GM12878 (cell line): ENCODE results near the gene HLA-A.

Source experiments
- BACH1 ChIP-seq: fragments of 450-650 bp; IDR thresholded peaks from 2 replicates; pipeline ENCODE4 v1.6.1; 2017; ENCODE audit warnings: mild to moderate bottlenecking, borderline replicate concordance
- EP300 ChIP-seq, 2 experiments: fragments of 150-350 bp in 1 of 2; IDR thresholded peaks; 2 replicates each; pipeline ENCODE4 v1.6.1; 2011 to 2012; ENCODE audit warnings: low read depth in 2 of 2, low read length in 2 of 2, borderline replicate concordance in 1 of 2, improper control_type of control experiment in 1 of 2, inconsistent platforms in 1 of 2; ENCODE audit not compliant: control insufficient read depth in 1 of 2
- FOS ChIP-seq: IDR thresholded peaks from 3 replicates; pipeline ENCODE4 v1.6.1; 2011; ENCODE audit warnings: borderline replicate concordance; ENCODE audit not compliant: insufficient read length; ENCODE audit errors: extremely low read depth
- GABPA ChIP-seq: IDR thresholded peaks from 2 replicates; pipeline ENCODE4 v1.6.1; 2014; ENCODE audit warnings: antibody characterized with exemption, low read depth, mild to moderate bottlenecking, inconsistent platforms
- NFIC ChIP-seq: IDR thresholded peaks from 2 replicates; pipeline ENCODE4 v1.6.1; 2012; ENCODE audit warnings: low read depth, mild to moderate bottlenecking, inconsistent platforms, low read length, moderate library complexity
- POLR2A ChIP-seq: IDR thresholded peaks from 2 replicates; pipeline ENCODE4 v1.6.1; 2011; ENCODE audit warnings: low read depth, mild to moderate bottlenecking, low read length
- POLR2AphosphoS5 ChIP-seq: IDR thresholded peaks from 2 replicates; pipeline ENCODE4 v1.6.1; 2011; ENCODE audit warnings: mild to moderate bottlenecking, low read length, inconsistent platforms
- ZSCAN29 ChIP-seq: fragments of 450-650 bp; IDR thresholded peaks from 2 replicates; pipeline ENCODE4 v1.6.1; 2017; ENCODE audit warnings: mild to moderate bottlenecking, moderate library complexity
- TF ChIP-seq, protein P1 (sequence below), 3 experiments: IDR thresholded peaks in 2 of 3; conservative IDR thresholded peaks in 1 of 3; 2 replicates each; pipeline ENCODE4 v1.5.1; 2011; ENCODE audit warnings: low read depth in 3 of 3, low read length in 3 of 3, mild to moderate bottlenecking in 3 of 3, control low read depth in 2 of 3, moderate library complexity in 2 of 3, inconsistent platforms in 1 of 3, mixed read lengths in 1 of 3; ENCODE audit not compliant: control insufficient read depth in 2 of 3, insufficient read depth in 1 of 3; ENCODE audit errors: extremely low read depth in 1 of 3
- TF ChIP-seq, protein P2 (sequence below): fragments of 450-650 bp; formaldehyde crosslinking; IDR thresholded peaks from 2 replicates; pipeline ENCODE4 v1.4.0; 2022; ENCODE audit warnings: mild to moderate bottlenecking, moderate library complexity
- TF ChIP-seq, protein P3 (sequence below): IDR thresholded peaks from 2 replicates; pipeline ENCODE4 v1.6.1; 2012; ENCODE audit warnings: low read depth, low read length, improper control_type of control experiment
- TF ChIP-seq, protein P4 (sequence below): IDR thresholded peaks from 2 replicates; pipeline ENCODE4 v1.6.1; 2011; ENCODE audit warnings: mild to moderate bottlenecking, low read depth, low read length, moderate library complexity; ENCODE audit not compliant: insufficient replicate concordance
- TF ChIP-seq, protein P5 (sequence below): IDR thresholded peaks from 2 replicates; pipeline ENCODE4 v1.6.1; 2012; ENCODE audit warnings: low read depth, low read length, improper control_type of control experiment
- TF ChIP-seq, protein P6 (sequence below): IDR thresholded peaks from 2 replicates; pipeline ENCODE4 v1.6.1; 2012; ENCODE audit warnings: low read length, inconsistent platforms

DNA sequence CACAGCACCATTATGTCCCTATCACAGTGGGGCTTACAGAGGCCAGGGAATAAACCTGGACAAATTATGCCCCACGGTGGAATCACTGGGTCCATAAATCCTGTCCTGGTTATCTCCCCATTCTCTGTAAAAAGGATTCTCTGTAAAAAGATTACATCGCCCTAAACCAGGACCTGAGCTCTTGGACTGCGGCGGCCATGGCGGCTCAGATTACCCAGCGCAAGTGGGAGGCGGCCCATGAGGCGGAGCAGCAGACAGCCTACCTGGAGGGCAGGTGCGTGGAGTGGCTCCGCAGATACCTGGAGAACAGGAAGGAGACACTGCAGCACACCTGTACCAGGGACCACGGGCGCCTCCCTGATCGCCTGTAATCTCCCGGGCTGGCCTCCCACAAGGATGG, 8.4 kb upstream of the HLA-A start:
- TF ChIP-seq, protein P1, sequence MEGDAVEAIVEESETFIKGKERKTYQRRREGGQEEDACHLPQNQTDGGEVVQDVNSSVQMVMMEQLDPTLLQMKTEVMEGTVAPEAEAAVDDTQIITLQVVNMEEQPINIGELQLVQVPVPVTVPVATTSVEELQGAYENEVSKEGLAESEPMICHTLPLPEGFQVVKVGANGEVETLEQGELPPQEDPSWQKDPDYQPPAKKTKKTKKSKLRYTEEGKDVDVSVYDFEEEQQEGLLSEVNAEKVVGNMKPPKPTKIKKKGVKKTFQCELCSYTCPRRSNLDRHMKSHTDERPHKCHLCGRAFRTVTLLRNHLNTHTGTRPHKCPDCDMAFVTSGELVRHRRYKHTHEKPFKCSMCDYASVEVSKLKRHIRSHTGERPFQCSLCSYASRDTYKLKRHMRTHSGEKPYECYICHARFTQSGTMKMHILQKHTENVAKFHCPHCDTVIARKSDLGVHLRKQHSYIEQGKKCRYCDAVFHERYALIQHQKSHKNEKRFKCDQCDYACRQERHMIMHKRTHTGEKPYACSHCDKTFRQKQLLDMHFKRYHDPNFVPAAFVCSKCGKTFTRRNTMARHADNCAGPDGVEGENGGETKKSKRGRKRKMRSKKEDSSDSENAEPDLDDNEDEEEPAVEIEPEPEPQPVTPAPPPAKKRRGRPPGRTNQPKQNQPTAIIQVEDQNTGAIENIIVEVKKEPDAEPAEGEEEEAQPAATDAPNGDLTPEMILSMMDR (IDR thresholded peaks at IDR 0.05 in 2 of 3, conservative IDR thresholded peaks at IDR 0.05 in 1 of 3; ENCODE audit: control insufficient read depth in 2 of 3, extremely low read depth in 1 of 3, insufficient read depth in 1 of 3, low read depth in 3 of 3, low read length in 3 of 3) = no peak
- TF ChIP-seq, protein P2, sequence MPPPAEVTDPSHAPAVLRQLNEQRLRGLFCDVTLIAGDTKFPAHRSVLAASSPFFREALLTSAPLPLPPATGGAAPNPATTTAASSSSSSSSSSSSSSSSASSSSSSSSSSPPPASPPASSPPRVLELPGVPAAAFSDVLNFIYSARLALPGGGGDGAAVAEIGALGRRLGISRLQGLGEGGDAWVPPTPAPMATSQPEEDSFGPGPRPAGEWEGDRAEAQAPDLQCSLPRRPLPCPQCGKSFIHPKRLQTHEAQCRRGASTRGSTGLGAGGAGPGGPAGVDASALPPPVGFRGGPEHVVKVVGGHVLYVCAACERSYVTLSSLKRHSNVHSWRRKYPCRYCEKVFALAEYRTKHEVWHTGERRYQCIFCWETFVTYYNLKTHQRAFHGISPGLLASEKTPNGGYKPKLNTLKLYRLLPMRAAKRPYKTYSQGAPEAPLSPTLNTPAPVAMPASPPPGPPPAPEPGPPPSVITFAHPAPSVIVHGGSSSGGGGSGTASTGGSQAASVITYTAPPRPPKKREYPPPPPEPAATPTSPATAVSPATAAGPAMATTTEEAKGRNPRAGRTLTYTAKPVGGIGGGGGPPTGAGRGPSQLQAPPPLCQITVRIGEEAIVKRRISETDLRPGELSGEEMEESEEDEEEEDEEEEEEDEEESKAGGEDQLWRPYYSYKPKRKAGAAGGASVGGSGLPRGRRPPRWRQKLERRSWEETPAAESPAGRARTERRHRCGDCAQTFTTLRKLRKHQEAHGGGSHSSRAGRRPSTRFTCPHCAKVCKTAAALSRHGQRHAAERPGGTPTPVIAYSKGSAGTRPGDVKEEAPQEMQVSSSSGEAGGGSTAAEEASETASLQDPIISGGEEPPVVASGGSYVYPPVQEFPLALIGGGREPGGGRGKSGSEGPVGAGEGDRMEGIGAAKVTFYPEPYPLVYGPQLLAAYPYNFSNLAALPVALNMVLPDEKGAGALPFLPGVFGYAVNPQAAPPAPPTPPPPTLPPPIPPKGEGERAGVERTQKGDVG = no peak
- TF ChIP-seq POLR2A (no peak), POLR2AphosphoS5 (no peak), ZSCAN29 (no peak), NFIC (no peak), GABPA (no peak), BACH1 (no peak), FOS (no peak), EP300 (IDR thresholded peaks at IDR 0.05; ENCODE audit: borderline replicate concordance in 1 of 2, control insufficient read depth in 1 of 2, low read depth in 2 of 2, low read length in 2 of 2) (no peak)
- TF ChIP-seq, protein P3, sequence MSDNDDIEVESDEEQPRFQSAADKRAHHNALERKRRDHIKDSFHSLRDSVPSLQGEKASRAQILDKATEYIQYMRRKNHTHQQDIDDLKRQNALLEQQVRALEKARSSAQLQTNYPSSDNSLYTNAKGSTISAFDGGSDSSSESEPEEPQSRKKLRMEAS = no peak
- TF ChIP-seq, protein P4, sequence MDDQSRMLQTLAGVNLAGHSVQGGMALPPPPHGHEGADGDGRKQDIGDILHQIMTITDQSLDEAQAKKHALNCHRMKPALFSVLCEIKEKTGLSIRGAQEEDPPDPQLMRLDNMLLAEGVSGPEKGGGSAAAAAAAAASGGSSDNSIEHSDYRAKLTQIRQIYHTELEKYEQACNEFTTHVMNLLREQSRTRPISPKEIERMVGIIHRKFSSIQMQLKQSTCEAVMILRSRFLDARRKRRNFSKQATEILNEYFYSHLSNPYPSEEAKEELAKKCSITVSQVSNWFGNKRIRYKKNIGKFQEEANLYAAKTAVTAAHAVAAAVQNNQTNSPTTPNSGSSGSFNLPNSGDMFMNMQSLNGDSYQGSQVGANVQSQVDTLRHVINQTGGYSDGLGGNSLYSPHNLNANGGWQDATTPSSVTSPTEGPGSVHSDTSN = no peak
- TF ChIP-seq, protein P5, sequence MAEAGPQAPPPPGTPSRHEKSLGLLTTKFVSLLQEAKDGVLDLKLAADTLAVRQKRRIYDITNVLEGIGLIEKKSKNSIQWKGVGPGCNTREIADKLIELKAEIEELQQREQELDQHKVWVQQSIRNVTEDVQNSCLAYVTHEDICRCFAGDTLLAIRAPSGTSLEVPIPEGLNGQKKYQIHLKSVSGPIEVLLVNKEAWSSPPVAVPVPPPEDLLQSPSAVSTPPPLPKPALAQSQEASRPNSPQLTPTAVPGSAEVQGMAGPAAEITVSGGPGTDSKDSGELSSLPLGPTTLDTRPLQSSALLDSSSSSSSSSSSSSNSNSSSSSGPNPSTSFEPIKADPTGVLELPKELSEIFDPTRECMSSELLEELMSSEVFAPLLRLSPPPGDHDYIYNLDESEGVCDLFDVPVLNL = no peak
- TF ChIP-seq, protein P6, sequence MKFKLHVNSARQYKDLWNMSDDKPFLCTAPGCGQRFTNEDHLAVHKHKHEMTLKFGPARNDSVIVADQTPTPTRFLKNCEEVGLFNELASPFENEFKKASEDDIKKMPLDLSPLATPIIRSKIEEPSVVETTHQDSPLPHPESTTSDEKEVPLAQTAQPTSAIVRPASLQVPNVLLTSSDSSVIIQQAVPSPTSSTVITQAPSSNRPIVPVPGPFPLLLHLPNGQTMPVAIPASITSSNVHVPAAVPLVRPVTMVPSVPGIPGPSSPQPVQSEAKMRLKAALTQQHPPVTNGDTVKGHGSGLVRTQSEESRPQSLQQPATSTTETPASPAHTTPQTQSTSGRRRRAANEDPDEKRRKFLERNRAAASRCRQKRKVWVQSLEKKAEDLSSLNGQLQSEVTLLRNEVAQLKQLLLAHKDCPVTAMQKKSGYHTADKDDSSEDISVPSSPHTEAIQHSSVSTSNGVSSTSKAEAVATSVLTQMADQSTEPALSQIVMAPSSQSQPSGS = no peak
